ENCODE data around the gene PPM1L. TPM values are rescaled to one million over a fixed set of nuclear protein-coding genes. Genes with fewer than 3 reads are reported as not detected.

The PPM1L gene
- total RNA-seq, 6 experiments from 2014 or later = 1.3 to 1.7 (median 1.6) TPM

DNA sequence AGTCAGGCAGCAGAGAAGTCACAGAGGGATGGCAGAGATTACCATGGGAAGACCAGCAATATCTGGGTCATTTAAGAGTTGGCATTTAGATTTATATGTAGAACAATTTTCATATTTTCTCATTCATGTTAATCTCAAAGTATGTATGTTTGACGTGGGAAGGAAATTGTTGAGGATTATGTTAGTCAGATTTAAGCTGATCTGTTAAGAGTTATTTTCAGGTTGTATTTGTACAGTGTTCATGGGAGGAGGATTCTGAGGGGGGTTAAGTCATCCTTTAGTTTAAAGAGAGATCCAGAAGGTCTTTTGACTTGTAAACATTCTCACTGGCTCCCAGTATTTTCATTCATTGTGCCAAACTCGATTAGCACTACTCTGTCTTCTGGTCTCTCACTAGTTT lies 34.7 kb downstream of the PPM1L start:
- no peak overlapping the region for H3K27ac Mint-ChIP-seq
- H3K36me3 Mint-ChIP-seq (ENCODE audit: low read depth) = no peaks in the 10 kb centered on the region
- TF ChIP-seq CTCF (IDR thresholded peaks at IDR 0.05) = no peak
- H3K27me3 Mint-ChIP-seq (ENCODE audit: insufficient read depth) = no peaks in the 10 kb centered on the region
- DNase-seq = no peak
- H3K4me1 Mint-ChIP-seq (ENCODE audit: low read depth) = no peaks in the 10 kb centered on the region
- H3K9me3 Mint-ChIP-seq = no peaks in the 10 kb centered on the region; the same call in 1 of the 2 replicates
- no peak overlapping the region for H3K4me3 Mint-ChIP-seq

- Mint-ChIP-seq H3K27me3 (ENCODE audit: insufficient read depth) (no peaks in the 10 kb centered on the region), H3K4me1 (ENCODE audit: low read depth) (no peaks in the 10 kb centered on the region), H3K27ac (no peak overlapping the region), H3K4me3 (no peak overlapping the region), H3K9me3 (no peaks in the 10 kb centered on the region), H3K36me3 (ENCODE audit: low read depth) (no peaks in the 10 kb centered on the region)
- no peak for TF ChIP-seq CTCF (IDR thresholded peaks at IDR 0.05)
- DNase-seq = no peak
Observed at GRCh38 chr3:160792540-160792939, 36.5 kb downstream of the PPM1L start.

GRCh38 chr3:160793722-160794252 lies 37.8 kb downstream of the PPM1L start:
- Mint-ChIP-seq H3K27me3 (ENCODE audit: insufficient read depth) (no peaks in the 10 kb centered on the region), H3K36me3 (ENCODE audit: low read depth) (no peaks in the 10 kb centered on the region), H3K27ac (no peak overlapping the region), H3K4me1 (ENCODE audit: low read depth) (no peaks in the 10 kb centered on the region), H3K9me3 (no peaks in the 10 kb centered on the region), H3K4me3 (no peak overlapping the region)
- no peak for TF ChIP-seq CTCF (IDR thresholded peaks at IDR 0.05)
- no peak for DNase-seq

DNA sequence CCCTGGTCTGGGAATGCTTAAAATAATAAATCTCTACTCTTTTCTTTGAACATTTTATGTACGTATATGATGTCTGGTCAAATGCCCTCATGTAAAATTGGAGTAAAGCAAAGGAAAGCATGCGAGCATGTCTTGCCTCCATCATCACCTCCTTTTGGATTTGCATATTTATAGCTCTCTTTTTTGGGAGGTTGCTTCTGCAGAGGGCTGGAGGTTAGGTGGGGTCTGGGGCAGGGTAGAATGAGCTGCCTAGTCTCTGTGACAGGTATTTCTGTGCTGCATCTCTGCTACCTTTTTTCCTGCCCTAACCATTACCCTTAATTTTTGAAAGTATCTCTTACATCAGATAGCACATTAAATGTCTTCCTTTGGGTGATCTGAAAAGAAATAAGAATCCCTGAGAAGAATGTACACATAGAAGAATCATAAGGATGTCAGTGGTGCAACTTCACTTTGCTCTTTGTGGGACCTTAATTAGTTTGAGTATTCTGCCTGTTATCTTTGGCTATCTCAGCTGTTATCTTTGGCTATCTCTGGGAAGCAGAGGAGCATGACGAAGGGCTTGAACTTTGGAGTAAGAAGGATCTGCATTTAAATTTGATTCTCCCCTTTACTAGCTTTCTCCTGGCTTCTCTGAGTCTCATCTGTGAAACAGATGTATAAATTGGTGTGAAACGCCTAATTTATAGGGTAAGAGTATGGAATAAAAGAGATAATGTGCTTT lies 40.2 kb downstream of the PPM1L start:
- Mint-ChIP-seq H3K4me3 (no peak overlapping the region), H3K4me1 (ENCODE audit: low read depth) (no peaks in the 10 kb centered on the region), H3K36me3 (ENCODE audit: low read depth) (no peaks in the 10 kb centered on the region), H3K9me3 (no peaks in the 10 kb centered on the region), H3K27ac (no peak overlapping the region), H3K27me3 (ENCODE audit: insufficient read depth) (no peaks in the 10 kb centered on the region; the same call in 1 of the 2 replicates)
- DNase-seq = no peak
- no peak for TF ChIP-seq CTCF (IDR thresholded peaks at IDR 0.05)

GRCh38 chr3:160796813-160797164 lies 40.8 kb downstream of the PPM1L start:
- Mint-ChIP-seq H3K27me3 (ENCODE audit: insufficient read depth) (no peaks in the 10 kb centered on the region; the same call in 1 of the 2 replicates), H3K4me1 (ENCODE audit: low read depth) (no peaks in the 10 kb centered on the region), H3K36me3 (ENCODE audit: low read depth) (no peaks in the 10 kb centered on the region), H3K27ac (no peak overlapping the region), H3K9me3 (no peaks in the 10 kb centered on the region), H3K4me3 (no peak overlapping the region)
- no peak for TF ChIP-seq CTCF (IDR thresholded peaks at IDR 0.05)
- DNase-seq = no peak
